OCI-LY1 (cell line): ENCODE results near the gene CDKN2A.

Experiments
- H2AFZ ChIP-seq: fragments of 200-600 bp; sonication (generic), shearing (Covaris generic); 2 replicates; pipeline ENCODE4 v1.6.0; 2014; ENCODE audit warnings: antibody characterized with exemption, mild to moderate bottlenecking, low read length
- H3F3A ChIP-seq: fragments of 200-600 bp; sonication (generic), shearing (Covaris generic); 2 replicates; pipeline ENCODE4 v1.6.0; 2014; ENCODE audit warnings: mild to moderate bottlenecking, antibody characterized with exemption, low read length, moderate library complexity; ENCODE audit not compliant: insufficient read depth
- H3K27ac ChIP-seq: fragments of 200-600 bp; sonication (generic); 2 replicates; pipeline ENCODE4 v1.5.1; 2014; ENCODE audit warnings: low read length, mixed run types, mild to moderate bottlenecking, low read depth; ENCODE audit not compliant: poor library complexity, severe bottlenecking
- H3K27me3 ChIP-seq: fragments of 200-600 bp; sonication (generic); 2 replicates; pipeline ENCODE4 v1.6.0; 2014; ENCODE audit warnings: antibody characterized with exemption, mild to moderate bottlenecking, low read length, moderate library complexity; ENCODE audit not compliant: insufficient read depth
- H3K36me3 ChIP-seq: fragments of 200-600 bp; sonication (generic); 2 replicates; pipeline ENCODE4 v1.6.1; 2014; ENCODE audit warnings: mild to moderate bottlenecking, antibody characterized with exemption, low read length, moderate library complexity, mixed read lengths; ENCODE audit not compliant: insufficient read depth
- H3K4me1 ChIP-seq: fragments of 200-600 bp; sonication (generic); 2 replicates; pipeline ENCODE4 v1.5.1; 2014; ENCODE audit warnings: mild to moderate bottlenecking, low read length, moderate library complexity; ENCODE audit not compliant: insufficient read depth, severe bottlenecking
- H3K4me2 ChIP-seq: fragments of 200-600 bp; sonication (generic), shearing (Covaris generic); 2 replicates; pipeline ENCODE4 v1.6.1; 2014; ENCODE audit warnings: low read length
- H3K4me3 ChIP-seq: fragments of 200-600 bp; sonication (generic); 2 replicates; pipeline ENCODE4 v1.5.1; 2014; ENCODE audit warnings: low read length, low read depth, mild to moderate bottlenecking, mixed read lengths; ENCODE audit not compliant: poor library complexity, severe bottlenecking
- H3K79me2 ChIP-seq: fragments of 200-600 bp; shearing (Covaris generic); 2 replicates; pipeline ENCODE4 v1.6.1; 2016; ENCODE audit warnings: mixed run types, low read length, mixed read lengths; ENCODE audit not compliant: insufficient read depth
- H3K9ac ChIP-seq: fragments of 200-600 bp; sonication (generic), shearing (Covaris generic); 2 replicates; pipeline ENCODE4 v1.6.1; 2014; ENCODE audit warnings: mild to moderate bottlenecking, low read length, mixed read lengths
- H3K9me2 ChIP-seq: fragments of 200-600 bp; sonication (generic), shearing (Covaris generic); 2 replicates; pipeline ENCODE4 v1.6.1; 2014; ENCODE audit warnings: low read depth, mild to moderate bottlenecking, low read length, mixed read lengths
- H3K9me3 ChIP-seq: fragments of 200-600 bp; shearing (Covaris generic); 2 replicates; pipeline ENCODE4 v1.6.1; 2014; ENCODE audit warnings: low read length, mixed read lengths
- H4K20me1 ChIP-seq: fragments of 200-600 bp; sonication (generic), shearing (Covaris generic); 2 replicates; pipeline ENCODE4 v1.6.0; 2016; ENCODE audit warnings: mild to moderate bottlenecking, low read length; ENCODE audit not compliant: insufficient read depth
- CTCF ChIP-seq: fragments of 200-600 bp; sonication (generic), shearing (Covaris generic); IDR thresholded peaks from 2 replicates; pipeline ENCODE4 v1.5.1; 2017; ENCODE audit warnings: mild to moderate bottlenecking, antibody characterized with exemption, low read length, moderate library complexity, mixed read lengths
- EZH2 ChIP-seq: fragments of 200-600 bp; sonication (generic), shearing (Covaris generic); IDR thresholded peaks from 2 replicates; pipeline ENCODE4 v1.8.0; 2017; ENCODE audit warnings: borderline replicate concordance, mixed run types, mild to moderate bottlenecking, antibody characterized with exemption, low read length, moderate library complexity, mixed read lengths

Gene CDKN2A

GRCh38 chr9:21972361-21972760 is 21.8 kb downstream of the CDKN2A start:
- Histone ChIP-seq H3K9ac (peak overlapping the region; percentile 16; the same call in 1 of the 2 replicates), H3K79me2 (peaks cover 48% of the 10 kb centered on the region), H3F3A (no peaks in the 10 kb centered on the region), H2AFZ (no peak overlapping the region), H3K4me2 (peak overlapping the region; percentile 29; the same call in 1 of the 2 replicates), H3K27ac (peak overlapping the region; percentile 45), H4K20me1 (no peaks in the 10 kb centered on the region), H3K36me3 (peaks cover 50% of the 10 kb centered on the region), H3K27me3 (no peaks in the 10 kb centered on the region), H3K4me1 (peaks cover 28% of the 10 kb centered on the region), H3K9me2 (no peaks in the 10 kb centered on the region), H3K9me3 (no peaks in the 10 kb centered on the region), H3K4me3 (no peak overlapping the region)
- TF ChIP-seq CTCF (no peak), EZH2 (no peak)

DNA sequence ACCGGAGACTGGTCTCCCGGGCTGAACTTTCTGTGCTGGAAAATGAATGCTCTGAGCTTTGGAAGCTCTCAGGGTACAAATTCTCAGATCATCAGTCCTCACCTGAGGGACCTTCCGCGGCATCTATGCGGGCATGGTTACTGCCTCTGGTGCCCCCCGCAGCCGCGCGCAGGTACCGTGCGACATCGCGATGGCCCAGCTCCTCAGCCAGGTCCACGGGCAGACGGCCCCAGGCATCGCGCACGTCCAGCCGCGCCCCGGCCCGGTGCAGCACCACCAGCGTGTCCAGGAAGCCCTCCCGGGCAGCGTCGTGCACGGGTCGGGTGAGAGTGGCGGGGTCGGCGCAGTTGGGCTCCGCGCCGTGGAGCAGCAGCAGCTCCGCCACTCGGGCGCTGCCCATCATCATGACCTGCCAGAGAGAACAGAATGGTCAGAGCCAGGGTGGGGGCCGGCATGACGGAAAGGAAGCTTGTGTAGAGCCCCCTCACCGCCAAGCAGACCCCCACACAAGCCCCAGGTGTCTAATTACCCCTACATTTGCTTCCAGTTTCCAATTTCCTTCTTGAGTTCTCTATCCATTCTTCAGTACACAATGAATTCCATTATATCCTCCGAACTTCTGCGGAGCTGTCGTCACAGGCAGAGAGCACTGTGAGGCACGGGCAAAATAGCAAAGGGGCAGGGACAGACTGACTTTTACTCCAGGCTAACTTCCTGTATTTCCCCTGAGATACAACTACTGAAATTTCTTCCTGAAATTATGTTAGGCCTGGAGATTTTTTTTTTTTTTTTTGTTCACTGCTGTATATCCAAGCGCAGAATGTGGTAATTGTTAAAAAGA is 23.2 kb downstream of the CDKN2A start:
- Histone ChIP-seq H3K4me2 (no peak overlapping the region), H3K4me1 (peaks cover 26% of the 10 kb centered on the region), H3K27ac (no peak overlapping the region), H3K4me3 (no peak overlapping the region), H4K20me1 (no peaks in the 10 kb centered on the region), H3F3A (no peaks in the 10 kb centered on the region), H3K9ac (no peak overlapping the region), H3K27me3 (no peaks in the 10 kb centered on the region), H3K9me2 (no peaks in the 10 kb centered on the region), H3K79me2 (peaks cover 41% of the 10 kb centered on the region), H3K9me3 (no peaks in the 10 kb centered on the region), H3K36me3 (peaks cover 58% of the 10 kb centered on the region), H2AFZ (no peak overlapping the region)
- TF ChIP-seq CTCF (no peak), EZH2 (no peak)

DNA sequence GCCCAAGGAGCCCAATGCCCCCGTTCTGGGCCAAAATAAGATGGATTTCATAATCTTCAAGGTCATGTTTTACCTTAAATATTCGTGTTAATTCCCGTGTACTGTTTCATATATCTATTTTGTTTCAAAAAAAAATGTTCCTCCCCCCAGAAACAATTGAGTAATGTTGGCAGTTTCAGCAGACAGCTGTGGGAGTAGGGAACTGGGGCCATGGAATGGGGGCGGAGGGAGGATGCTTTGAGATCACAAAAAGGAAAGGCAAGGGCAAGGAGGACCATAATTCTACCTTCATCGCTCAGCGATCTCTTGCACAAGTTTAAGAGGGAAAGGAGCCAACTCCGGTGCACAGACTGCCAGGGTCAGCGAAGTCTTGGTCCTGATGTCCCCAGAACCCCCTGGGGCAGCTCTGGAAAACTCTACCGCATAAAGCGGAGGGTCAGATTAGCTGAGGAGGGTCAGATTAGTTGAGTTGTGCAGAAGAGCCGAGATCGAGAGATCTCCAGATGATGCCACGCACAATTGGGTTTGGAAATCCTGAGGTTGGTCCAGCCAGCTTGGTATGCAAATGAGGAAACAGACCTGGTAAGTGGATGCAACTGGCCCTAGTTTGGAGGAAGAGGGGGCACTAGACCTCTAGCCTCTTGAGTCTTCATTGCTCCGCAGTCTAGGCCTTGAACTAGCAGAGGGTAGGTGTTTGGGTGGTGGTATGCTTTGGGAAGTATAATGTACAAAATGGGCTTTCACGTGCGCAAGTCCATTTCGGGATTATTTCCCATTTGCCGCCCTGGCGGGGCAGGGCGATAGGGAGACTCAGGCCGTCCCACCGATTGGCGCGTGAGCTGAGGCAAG is 24.0 kb downstream of the CDKN2A start:
- Histone ChIP-seq H3K4me1 (peaks cover 27% of the 10 kb centered on the region), H2AFZ (no peak overlapping the region), H3K27me3 (no peaks in the 10 kb centered on the region), H3K9me3 (no peaks in the 10 kb centered on the region), H3K4me3 (no peak overlapping the region), H3K79me2 (peaks cover 33% of the 10 kb centered on the region), H3K27ac (no peak overlapping the region), H4K20me1 (no peaks in the 10 kb centered on the region), H3K9me2 (no peaks in the 10 kb centered on the region), H3K9ac (no peak overlapping the region), H3K36me3 (peaks cover 58% of the 10 kb centered on the region), H3F3A (no peaks in the 10 kb centered on the region), H3K4me2 (no peak overlapping the region)
- no peak for TF ChIP-seq EZH2
- no peak for TF ChIP-seq CTCF
